Cerebellar cortex (tissue), 1 donor: ENCODE measurements around the gene DPEP3.
"Not testable (repeated sequence)": the region's sequence is repeated elsewhere in the genome, so short reads cannot be mapped to it uniquely, and the experiment has no call there.

Experiments
- DNase-seq: peaks from one replicate; pipeline ENCODE4 v3.0.0-alpha.2; 2015; ENCODE audit warnings: low spot score

Gene DPEP3

DNA sequence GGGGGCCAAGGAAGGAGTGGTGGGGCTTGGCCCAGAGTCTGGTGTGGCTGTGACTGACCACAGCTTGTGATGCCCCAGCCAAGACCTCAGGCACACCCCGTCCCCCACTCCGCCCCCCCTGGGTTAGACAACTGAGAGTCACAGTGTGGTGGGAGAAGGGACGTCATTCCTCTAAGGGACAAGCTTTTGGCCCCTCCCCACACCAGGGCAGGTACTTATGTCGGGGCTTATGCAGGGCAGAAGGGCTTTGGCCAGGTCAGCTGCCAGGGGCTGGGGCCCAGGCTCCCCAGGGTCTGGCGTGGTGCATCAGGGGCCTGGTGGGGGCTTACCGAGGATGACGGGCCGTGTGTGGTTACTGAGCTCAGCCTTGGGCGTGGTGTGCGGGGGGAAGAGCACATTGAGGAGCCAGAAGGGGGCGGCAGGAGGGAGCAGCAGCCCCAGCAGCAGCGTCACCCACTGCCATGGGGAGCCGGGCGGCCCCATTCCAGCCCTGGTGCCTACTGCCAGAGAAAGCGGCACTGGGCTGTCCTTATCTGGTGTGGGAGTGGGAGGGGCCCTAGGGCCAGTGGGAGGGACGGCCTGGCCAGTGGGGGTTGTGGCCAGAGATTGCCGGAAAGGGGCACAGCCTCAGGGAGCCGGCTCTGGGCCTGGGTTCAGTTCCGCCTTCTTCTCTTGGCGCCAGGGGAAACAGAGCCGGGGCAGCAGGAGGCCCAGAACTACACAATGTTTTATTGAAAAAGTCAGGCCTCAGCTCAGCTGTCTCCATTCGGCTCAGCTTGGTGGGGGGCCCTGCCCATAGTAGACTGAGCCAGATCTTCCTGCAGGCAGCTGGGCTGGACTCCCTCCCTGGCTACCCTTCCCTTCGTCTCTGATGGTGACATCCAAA is 36.4 kb downstream of the DPEP3 start, which contains the start of gene LCAT:
Gene LCAT, minus strand, starts transcription at position 502 of the 886 bp plus-strand sequence. Its CDS starts 19 bp downstream, at position 483.
- DNase-seq: peak; percentile 67

DNA sequence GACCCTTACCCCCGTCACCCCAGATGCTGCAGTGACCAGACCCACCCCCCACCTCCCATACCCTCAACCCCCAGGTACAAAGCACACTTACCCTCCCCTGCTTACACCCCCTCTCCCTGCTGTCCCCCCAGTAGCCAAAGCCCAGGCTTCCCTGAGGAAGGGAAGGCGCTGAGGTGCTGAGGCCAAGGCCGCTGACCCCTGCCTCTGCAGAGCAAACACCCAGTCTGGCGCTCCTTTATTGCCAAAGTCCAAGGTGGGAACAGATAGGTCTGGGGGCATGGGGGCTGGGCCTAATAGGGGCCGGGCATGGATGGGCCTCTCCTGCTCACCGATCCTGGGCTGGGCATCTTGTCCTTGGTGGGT is 37.1 kb downstream of the DPEP3 start:
- DNase-seq: no peak

DNA sequence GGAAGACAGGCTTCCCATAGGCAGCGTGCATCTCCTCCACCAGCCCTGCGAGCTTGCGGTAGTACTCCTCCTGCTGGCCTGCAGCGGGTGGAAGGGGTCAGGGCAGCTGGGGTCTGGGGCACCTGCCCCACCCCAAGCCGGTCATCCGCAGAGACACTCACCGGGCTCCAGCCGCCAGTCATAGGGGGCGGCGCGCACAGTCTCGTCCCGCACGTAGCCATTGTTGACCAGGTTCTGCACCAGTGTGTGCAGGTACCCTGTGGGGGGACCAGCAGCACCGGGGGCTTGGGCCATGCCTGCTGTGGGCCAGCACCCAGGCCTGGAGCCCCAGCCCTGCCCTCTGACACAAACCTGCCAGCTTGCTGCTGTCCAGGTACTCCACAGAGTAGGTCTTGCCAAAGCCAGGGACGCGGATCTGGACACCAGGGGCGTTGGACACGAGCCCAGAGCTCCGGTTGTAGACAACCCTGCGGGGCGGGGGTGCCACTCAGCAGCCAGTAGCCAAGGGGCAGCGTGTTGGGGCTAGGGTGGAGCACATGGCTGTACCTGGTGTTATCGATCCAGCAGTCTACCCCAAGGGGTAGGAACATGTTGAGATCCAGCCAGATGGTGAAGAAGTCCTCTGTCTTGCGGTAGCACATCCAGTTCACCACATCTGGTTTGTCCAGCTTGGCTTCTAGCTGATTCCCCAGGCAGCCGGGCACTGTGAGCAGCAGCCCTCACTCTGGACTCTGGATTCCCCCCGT is 37.6 kb downstream of the DPEP3 start:
- DNase-seq: no peak

DNA sequence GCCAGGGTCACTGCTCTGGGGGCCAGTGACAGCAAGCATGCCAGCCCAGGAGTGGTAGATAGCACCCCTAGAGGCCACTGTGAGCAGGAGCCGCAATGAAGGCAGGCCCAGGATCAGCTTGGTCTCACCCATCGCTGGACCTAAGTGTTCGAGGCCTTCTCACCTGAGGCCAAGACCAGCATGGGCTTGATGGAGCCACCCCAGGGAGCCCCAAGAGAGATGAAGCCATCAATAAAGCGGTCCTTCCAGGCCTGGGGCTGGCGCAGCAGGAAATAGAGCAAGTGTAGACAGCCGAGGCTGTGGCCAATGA is 38.1 kb downstream of the DPEP3 start:
- peak; percentile 63 for DNase-seq

DNA sequence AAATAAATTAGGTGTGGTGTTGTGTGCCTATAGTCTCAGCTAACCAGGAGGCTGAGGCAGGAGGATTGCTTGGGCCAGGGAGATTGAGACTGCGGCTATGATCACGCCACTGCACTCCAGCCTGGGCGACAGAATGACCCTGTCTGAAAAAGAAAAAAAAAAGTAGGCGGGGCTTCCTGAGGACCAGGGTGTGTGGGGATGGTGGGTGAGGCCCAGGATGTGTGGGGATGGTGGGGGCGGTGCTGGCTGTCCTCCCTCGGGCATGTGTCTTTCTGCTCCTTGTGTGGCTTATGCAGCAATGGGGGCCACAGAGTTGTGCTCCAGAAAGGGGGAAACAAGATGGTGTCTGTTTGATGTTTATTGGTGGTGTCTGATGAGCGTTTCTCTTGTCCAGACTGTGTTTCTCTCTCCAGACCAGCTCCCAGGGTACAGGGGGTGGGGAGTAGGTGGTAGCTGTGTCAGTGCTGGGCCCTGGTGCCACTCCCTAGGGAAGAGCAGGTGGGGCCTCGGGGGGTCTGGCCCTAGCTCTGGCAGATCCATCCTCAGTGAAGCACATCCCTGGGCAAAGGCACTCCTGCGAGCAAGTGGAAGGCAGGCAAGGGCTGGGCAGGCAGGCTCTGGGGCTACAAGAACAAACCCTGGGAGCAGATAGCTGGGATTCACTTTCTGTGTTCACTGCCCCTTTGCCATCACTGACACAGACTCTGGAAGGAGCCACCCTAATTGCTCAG is 38.7 kb downstream of the DPEP3 start:
- no peak for DNase-seq

DNA sequence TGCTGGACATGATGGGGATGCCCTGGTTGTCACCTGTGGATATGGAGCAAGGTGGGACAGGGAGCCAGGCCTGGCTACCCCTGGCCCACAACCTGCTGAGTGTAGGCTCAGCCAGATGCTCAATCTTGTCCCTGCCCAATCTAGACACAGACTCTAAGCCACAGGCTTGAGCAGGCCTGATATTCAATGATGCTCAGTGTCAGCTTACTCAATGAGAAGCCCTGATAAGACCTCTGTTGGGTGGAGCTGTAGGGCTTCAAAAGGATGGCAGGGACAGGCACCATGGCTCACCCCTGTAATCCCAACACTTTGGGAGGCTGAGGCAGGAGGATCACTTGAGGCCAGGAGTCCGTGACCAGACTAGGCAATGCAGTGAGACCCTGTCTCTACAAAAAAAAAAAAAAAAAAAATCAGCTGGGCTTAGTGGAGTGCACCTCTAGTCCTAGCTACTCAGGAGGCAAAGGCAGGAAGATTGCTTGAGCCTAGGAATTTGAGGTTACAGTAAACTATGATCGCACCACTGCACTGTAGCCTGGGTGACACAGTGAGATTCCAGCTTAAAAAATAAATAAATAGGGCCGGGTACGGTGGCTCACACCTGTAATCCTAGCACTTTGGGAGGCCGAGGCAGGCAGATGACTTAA is 39.7 kb downstream of the DPEP3 start:
- no peak for DNase-seq

DNA sequence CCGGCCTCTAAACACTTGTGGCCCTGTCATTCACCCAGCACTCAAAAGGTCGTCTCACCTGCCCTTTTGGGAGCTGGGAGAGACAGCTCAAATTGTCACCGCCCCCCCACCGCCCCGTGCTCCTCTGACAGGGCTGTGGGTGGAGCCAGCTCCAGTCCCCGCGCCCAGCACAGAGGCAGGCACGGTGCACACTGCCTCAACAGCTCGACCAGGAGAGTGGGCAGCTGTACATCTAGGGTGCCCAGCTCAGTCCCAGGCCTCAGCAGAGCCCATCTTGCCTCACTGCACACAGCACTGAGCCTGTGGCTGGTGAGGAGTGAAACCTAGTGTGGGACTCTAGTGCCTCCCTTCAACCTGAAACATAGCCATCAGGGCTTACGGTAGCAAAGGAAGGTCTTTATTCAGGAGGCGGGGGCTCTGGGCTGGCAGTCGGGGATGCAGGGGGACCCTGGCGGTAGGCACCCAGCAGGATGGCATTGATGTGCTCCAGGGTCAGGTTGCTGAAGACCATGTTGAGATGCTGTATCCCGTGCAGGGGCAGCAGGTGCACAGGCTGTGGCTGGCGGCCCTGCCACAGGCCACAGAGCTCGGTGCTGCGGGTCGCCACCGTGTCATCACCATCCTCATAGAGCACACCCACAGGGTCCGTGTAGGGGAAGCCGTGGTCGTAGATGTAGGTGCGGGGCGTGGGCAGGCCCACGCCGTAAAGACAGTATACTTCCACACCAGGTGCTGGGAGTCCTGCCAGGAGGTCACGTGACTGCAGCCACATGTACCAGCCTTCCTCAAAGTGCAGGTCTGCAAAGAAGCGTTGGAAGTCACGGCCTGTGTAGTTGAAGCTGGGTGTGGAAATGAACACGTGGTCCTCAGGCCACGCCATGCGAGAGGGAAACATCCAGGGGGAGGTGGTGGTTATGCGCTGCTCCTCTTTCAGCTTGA is 40.5 kb downstream of the DPEP3 start:
- no peak for DNase-seq

DNA sequence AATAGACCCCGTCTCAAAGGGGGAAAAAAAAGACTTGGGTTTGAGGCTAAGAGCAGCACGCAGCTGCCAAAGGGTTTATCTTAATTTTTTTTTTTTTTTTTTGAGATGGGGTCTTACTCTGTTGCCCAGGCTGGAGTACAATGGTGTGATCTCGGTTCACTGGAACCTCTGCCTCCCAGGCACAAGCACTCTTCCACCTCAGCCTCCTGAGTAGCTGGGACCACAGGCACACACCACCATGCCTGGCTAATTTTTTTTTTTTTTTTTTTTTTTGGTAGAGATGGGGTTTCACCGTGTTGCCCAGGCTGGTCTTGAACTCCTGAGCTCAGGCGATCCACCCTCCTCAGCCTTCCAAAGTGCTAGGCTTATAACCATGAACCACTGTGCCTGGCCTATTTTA is 42.6 kb downstream of the DPEP3 start:
- DNase-seq: not testable (repeated sequence)

DNA sequence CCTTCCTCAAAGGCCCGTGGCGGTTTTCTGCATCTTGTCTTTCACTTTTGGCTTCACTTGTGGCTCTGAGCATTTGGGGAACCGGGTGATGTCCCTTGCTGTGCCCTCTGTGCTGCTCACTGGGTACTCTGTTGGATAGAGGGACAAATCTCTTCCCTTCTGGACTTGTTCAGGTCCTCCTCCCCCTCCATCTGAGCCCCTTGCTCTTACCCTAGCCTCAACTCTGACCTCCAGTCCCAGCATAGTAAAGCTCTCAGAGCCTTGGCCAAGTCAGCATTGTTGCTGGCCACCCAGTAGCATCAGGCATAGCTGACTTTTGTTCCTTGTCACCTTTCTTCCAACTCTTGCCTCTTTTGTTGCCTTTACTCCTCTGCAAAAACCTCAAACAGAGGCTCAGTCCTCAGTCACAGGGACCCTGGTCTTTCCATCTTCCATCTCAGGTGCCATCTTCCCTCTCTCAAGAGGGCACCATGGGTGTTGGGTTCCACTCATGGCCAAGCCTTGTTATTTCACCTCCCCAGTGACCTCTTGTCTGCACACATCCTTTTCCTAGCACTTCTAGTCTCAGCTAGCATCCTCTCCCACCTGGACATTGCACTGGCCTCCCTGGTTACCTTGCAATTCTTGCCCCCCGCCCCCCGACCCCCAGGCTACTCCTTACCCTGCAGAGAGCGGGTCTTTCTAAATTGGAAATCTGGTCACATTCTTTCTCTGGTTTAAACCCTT is 43.3 kb downstream of the DPEP3 start:
- DNase-seq: no peak

DNA sequence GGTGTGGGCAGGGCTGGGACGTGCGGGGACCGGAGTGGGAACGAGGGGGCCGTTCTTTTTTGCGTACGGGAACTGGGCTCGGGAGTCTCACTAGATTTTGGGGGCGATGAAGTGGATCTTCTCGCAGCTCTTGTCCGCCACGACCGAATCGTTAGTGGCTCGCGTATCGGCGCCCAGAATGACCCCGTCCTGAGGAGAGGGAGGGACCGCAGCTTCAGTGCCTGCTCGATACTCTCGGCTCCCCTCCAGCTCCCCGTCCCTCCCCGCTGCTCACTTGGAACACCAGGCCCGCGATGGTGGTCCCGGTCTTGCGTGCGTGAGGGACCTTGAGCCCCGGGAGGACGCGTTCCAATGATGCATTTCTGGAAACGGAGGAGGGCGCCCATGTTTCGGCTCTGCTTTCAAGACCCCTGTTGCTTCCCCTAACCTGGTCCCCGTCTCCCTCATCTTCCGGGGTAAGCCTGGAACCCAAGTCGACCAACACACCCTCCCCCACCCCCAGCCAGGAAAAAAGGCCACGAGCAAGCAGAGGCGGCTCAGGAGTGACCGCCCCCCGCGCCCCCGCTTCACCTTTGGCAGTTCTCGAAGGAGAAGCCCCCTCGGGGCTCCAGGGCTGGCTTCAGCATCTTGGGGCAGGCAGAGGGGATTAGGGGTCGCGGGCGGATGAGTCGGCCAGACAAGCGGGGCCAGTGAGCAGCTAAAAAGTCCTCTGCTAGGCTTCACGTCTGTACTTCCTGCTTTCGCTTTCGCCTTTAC is 44.0 kb downstream of the DPEP3 start, which contains the start of gene PSMB10:
Gene PSMB10, minus strand, starts transcription at position 727 of the 756 bp plus-strand sequence. Its CDS starts 101 bp downstream, at position 626.
- no peak for DNase-seq

DNA sequence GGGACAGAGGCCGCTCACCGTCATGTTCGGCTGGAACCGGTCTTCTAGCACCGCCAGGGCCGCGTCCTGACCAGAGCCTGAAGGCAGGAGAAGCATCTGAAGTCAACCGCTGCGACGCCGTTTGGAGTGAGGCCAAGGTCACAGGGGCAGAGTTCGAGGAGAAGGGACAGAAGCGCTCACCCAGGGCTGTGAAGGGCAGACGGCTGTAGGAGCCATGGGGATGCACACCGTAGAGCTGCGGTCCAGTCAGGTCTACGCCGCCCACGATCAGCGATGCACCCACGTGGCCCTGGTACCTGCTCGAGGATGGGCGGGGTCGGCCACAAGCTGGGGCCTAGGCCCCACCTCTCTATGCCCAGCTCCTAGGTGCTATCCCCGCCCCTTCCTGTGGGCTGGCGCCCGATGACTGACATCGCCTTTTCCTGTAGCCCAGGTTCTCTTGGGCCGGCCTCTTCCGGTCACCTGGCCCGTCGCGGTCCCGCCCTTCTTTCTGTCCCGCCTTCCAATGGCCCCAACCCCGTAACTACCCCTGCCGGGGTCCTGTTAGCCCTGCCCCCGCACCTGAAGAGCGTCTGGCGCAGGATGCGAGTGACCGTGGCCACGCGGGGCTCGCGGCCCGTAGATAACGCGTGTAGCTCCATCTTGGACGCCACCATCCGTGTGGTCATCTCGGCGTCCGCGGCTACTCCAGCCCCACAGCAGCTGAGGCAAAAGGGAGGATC is 44.7 kb downstream of the DPEP3 start:
- DNase-seq: peak; percentile 99

DNA sequence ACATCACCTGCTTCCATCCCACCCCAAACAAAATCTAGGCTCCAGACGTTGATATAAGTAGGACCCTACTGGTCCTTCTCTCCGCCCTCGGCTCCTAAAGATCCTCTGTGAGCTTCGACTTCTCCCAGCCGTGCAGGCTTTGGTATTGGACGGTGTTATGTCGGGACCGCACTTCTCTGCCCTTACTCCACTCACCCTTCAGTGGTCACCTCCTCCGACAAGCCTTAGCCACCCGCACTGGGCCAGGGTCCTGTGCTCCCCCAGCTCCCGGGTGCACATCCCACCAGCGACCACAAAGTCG is 45.2 kb downstream of the DPEP3 start:
- DNase-seq: no peak

DNA sequence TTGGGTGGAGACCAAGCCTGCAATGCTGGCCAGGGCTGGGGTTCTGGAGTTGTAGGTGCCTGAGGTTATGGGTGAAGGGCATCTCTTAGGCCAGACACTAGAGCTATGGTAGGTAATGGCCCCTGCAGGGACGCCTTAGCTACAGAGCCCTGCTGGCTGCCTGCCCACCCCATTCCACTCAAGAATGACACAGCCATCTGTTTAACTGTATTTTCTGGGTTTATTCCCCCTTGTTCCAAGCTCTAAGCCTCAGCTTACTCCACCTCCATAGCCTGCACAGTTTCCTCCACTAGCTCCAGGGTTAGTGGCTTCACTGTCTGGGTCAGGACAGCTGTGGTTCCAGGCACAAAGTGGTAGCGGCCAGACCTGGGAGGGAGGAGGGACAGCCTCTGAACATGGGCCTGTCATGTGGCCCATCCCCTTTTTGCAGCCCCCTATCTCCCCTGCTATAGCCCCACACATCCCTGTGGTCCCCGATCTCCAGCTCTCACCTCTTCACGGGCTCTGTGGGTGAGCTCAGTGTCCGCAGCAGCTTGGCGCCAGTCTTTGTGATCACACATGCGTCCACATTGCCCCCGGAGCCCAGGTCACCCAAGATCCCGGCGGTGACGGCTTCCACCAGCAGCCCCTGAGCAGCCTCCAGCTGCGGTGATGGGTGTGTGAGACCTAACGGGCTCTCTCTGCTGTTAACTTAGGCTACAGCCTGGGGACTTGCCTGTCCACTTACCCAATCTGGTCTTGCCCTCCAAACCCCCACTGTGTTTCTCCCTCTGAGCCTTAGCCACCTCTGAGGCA is 45.8 kb downstream of the DPEP3 start:
- no peak for DNase-seq

DNA sequence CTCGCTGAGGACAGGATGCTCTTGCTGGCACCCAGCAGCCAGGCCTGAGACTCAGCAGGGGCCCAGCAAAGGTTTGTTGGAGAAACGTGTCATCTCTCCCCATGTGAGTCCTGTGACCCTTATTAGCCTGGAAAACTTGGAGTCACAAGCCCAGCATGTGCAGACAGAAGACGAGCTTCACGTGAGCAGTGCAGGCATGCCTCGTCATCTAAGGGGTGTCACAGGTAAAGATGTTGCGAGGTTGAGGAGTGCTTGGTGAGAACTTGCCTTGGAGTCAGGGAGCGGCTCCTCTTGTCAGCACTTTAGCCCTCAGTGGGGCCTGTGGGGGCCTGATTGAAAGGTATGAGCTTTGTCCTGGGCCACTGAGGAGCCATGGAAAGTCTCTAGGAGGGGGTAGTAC is 46.5 kb downstream of the DPEP3 start:
- DNase-seq: no peak

DNA sequence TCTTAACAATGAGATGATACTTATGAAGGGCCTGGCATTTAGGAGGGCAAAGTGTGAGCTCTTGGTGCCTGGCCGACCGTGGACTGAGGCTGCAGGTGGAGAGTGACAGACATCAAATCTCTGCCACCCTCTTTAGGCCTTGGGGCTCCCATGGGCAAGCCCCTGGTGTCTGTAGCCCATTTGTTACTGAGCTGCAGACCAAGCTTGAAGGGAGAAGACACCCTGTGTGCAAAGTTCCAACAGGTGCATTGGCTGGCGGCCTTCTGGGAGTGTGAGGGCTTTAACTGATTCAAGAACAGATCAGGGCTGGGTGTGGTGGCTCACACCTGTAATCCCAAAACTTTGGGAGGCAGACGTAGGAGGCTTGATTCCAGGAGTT is 47.8 kb downstream of the DPEP3 start:
- DNase-seq: no peak

DNA sequence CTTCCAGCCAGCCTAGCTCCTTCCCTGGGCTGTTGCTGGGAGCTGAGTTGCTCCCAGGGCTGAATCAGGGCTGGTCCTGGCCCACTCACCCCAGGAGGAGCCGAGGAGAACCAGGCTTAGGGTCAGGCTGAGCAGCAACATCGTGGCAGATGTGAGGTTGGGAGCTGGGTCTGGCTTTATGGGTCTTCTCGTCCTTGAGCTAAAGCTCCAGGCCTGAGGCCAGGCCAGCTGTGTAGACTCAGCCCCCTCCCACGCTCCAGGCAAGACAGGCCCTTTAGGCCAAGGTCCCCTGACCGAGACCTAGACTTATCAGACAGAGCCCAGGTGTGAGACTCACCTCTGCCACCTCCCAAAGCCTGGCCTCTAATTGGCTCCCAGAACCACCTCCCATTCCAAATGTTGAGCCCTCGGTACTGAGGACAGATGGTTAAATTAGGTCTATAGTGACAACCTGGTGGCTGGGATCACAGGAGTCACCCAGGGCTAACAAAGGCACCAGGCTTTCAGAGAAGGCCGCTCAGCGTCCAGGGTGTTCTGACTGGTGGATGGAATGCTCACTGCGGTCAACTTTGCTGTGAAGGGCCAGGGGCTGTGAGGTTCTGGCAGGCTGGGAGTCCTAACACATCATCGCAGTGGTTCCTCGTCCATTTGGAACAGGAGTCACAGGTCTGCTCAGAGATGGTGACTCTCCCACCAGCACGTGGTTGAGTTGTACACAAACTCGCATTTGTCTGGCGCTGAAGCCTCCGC is 48.4 kb downstream of the DPEP3 start, which contains the start of gene CTRL:
Gene CTRL, minus strand, starts transcription at position 151 of the 750 bp plus-strand sequence. Its CDS starts 10 bp downstream, at position 141.
- DNase-seq: no peak

DNA sequence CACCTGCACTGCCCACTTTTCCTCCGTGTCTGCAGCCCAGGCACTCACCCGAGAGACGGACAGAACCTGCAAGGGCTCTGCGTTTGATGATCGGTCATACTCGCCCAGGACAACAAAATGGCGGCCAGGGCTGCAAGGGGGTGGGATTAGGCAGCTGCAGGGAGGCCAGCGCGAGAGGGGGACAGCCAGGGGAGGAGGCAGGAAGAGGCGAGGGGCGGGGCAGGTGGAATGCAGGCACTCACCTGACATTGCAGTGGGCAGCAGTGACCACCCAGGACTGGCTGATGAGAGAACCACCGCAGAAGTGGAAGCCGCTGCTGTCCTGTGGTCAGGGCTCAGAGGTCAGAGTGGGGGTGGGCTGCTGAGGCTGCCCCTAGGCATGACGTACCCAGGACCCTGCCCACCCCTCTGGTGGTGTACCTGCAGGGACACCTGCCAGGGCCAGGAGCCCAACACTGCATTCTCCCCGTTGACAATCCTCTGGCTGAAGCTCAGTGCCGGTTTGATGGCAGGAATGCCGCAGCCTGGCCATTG is 49.6 kb downstream of the DPEP3 start:
- DNase-seq: no peak
